GM12891 (cell line): ENCODE results near the gene PPM1E.
"Not testable (repeated sequence)": the region's sequence is repeated elsewhere in the genome, so short reads cannot be mapped to it uniquely, and the experiment has no call there.

Source experiments
- DNase-seq: peaks from one replicate; pipeline ENCODE4 v3.0.0; 2011; ENCODE audit warnings: low spot score; ENCODE audit not compliant: insufficient read length
- FAIRE-seq: peaks from 2 replicates; lab custom pipeline; 2011; peaks lifted over from hg19 to GRCh38; lab: Jason Lieb, UNC
- PAX5 ChIP-seq: IDR thresholded peaks from 2 replicates; pipeline ENCODE4 v1.6.1; 2011; ENCODE audit warnings: low read length, moderate library complexity, mild to moderate bottlenecking; ENCODE audit not compliant: insufficient read depth, severe bottlenecking
- POLR2A ChIP-seq: IDR thresholded peaks from 2 replicates; pipeline ENCODE4 v1.6.1; 2011; ENCODE audit warnings: low read depth, low read length, control low read depth
- POLR2AphosphoS5 ChIP-seq: IDR thresholded peaks from 2 replicates; pipeline ENCODE4 v1.6.1; 2011; ENCODE audit warnings: low read depth, low read length, control low read depth
- POU2F2 ChIP-seq: IDR thresholded peaks from 2 replicates; pipeline ENCODE4 v1.6.1; 2011; ENCODE audit warnings: low read depth, mild to moderate bottlenecking, control low read depth, low read length, moderate library complexity
- SPI1 ChIP-seq: IDR thresholded peaks from 2 replicates; pipeline ENCODE4 v1.6.1; 2011; ENCODE audit warnings: low read depth, low read length, control low read depth
- TAF1 ChIP-seq: IDR thresholded peaks from 2 replicates; pipeline ENCODE4 v1.6.1; 2011; ENCODE audit warnings: low read depth, low read length, control low read depth

Gene PPM1E

GRCh38 chr17:58831780-58832179 lies 76.1 kb downstream of the PPM1E start:
- no peak for FAIRE-seq
- TF ChIP-seq SPI1 (no peak), POLR2A (no peak), POLR2AphosphoS5 (no peak)

DNA sequence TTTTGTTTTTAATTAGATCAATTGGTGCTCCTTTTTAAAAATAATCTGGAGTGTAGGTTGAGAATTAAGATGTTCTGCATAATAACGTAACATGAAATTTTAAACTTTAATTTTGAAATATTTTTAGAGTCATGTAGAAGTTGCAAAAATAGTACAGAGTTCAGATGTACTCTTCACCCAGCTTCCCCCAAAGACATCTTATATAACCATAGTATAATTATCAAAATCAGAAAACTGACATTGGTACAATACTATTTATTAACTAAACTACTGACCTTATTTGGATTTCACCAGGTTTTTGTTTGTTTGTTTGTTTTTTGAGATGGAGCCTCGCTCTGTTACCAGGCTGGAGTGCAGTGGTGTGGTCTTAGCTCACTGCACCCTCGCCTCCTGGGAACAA lies 76.9 kb downstream of the PPM1E start:
- DNase-seq (no peak), FAIRE-seq (no peak)
- TF ChIP-seq POLR2AphosphoS5 (no peak), PAX5 (no peak), POLR2A (no peak), POU2F2 (no peak), TAF1 (no peak), SPI1 (no peak)

More at GRCh38 chr17:58831780-58832179, 76.1 kb downstream of the PPM1E start:
- no peak for DNase-seq

DNA sequence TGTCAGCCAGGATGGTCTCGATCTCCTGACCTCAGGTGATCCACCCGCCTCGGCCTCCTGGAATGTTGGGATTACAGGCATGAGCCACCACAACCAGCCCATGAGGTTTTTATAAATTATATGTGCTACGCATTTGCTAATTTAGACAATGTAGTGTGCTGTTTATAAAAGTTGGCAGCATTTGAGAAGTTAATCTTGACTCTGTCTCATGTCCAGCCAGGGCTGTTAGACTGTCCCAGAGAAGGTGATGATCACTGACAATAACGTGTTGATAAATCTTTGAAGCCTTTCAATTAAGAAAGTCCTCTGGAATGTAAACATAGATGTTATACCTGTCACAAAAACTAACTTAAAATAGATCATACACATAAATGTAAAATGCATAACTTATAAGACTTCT lies 82.0 kb downstream of the PPM1E start:
- DNase-seq (no peak), FAIRE-seq (no peak)
- TF ChIP-seq TAF1 (no peak), POLR2A (no peak), SPI1 (no peak), POLR2AphosphoS5 (no peak), POU2F2 (no peak), PAX5 (no peak)

- FAIRE-seq (no peak), DNase-seq (no peak)
- TF ChIP-seq POLR2AphosphoS5 (no peak), SPI1 (no peak)
These were observed 85.4 kb downstream of the PPM1E start for GRCh38 chr17:58840820-58841612.

DNA sequence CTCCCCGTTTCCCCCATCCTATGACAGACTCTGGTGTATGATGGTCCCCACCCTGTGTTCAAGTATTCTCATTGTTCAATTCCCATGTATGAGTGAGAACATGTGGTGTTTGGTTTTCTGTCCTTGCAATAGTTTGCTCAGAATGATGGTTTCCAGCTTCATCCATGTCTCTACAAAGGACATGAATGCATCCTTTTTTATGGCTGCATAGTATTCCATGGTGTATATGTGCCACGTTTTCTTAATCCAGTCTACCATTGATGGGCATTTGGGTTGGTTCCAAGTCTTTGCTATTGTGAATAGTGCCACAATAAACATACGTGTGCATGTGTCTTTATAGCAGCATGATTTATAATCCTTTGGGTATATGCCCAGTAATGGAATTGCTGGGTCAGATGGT lies 90.8 kb downstream of the PPM1E start:
- FAIRE-seq, DNase-seq: not testable (repeated sequence)

DNA sequence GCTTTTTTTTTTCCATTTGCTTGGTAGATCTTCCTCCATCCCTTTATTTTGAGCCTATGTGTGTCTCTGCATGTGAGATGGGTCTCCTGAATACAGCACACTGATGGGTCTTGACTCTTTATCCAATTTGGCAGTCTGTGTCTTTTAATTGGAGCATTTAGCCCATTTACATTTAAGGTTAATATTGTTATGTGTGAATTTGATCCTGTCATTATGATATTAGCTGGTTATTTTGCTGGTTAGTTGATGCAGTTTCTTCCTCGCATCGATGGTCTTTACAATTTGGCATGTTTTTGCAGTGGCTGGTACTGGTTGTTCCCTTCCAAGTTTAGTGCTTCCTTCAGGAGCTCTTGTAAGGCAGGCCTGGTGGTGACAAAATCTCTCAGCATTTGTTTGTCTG lies 94.5 kb downstream of the PPM1E start:
- FAIRE-seq: not testable (repeated sequence)

GRCh38 chr17:58865301-58865700 lies 109.6 kb downstream of the PPM1E start:
- no peak for FAIRE-seq
- TF ChIP-seq PAX5: no peak
- DNase-seq: no peak

More for the DNA sequence above, 94.5 kb downstream of the PPM1E start:
- not testable (repeated sequence) for DNase-seq

DNA sequence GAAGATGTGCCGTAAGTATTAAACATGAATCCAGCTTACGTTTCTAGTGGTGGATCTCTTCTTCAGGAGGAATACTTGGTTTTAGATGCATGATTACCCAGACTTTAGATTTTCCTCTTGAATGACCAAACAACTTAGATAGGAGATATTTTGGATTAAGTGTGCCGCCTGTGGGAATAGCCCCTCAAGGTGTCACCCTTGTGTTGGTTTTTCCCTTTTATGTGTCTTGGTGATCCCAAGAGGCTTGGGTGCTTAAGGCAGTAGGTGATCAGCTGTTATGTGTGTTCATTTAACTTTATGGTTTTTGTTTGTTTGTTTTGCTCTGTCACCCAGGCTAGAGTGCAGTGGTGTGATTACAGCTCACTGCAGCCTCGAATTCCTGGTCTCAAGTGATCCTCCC lies 115.1 kb downstream of the PPM1E start:
- no peak for DNase-seq
- no peak for TF ChIP-seq SPI1
- TF ChIP-seq POLR2AphosphoS5: no peak
- no peak for TF ChIP-seq TAF1
- TF ChIP-seq PAX5: no peak
- no peak for TF ChIP-seq POLR2A
- TF ChIP-seq POU2F2: no peak
- no peak for FAIRE-seq

DNA sequence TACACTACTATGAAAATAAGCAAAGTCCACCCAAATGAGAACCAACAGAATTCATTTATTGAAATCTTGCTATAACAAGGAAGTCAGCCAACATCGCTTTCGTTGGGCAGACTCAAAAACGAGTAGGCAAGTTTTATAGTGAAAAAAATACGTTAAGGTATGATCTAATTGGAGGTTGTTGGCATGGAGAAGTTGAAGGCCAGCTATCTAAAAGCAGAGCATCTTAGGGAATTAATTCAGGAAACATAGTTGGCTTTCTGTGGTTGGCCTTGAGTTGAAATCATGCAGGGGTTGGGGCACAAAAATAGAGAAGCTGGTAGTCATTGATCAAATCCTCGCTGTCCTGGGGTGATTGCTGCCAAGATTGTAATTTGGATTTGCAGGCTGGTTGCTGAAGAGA lies 118.3 kb downstream of the PPM1E start:
- TF ChIP-seq TAF1 (no peak), POU2F2 (no peak), POLR2AphosphoS5 (no peak), PAX5 (no peak), POLR2A (no peak), SPI1 (no peak)
- FAIRE-seq: no peak
- no peak for DNase-seq

DNA sequence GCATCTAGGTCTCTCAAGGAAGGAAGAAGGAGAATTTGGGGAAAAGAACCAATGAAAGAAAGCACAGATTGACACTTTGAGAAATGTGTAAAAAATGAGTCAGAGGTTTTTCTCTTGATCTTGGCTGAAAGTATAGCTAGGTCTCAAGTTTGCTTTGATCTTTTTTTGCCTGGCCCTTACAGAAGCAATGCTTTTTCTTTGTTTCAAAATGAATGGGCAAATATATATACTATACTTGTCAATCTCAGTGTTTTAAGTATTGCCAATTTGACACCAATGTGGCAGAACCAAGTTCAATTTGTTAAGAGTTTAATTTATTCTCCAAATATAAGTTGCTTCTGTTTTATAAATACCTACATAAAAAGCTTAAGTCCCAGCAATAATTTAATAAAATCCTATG lies 119.6 kb downstream of the PPM1E start:
- FAIRE-seq (no peak), DNase-seq (no peak)
- TF ChIP-seq POLR2AphosphoS5: no peak
- no peak for TF ChIP-seq TAF1
- TF ChIP-seq SPI1: no peak
- no peak for TF ChIP-seq POLR2A

DNA sequence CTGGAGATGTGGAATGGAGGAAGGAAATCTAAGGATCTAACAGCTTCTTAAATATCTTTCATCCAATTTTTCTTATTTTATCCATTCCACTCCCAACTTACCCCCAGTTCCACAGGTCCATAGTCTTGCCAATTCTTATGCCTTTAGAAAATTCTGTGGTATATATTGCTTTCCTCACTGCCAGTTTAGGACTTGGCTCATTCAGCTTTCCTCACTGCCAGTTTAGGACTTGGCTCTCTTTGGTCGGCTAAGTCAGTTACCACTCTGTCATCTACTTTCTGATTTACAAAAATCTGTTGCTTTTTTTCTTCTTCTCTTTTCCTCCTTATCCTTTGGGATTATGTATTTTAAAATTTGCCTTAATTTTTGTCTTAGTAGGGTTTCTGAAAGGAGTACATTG lies 128.5 kb downstream of the PPM1E start:
- FAIRE-seq: no peak
- no peak for DNase-seq
- TF ChIP-seq TAF1 (no peak), POLR2A (no peak), SPI1 (no peak), POLR2AphosphoS5 (no peak)
